Measurements from ENCODE around the gene DCLK1.

- TF ChIP-seq CTCF (IDR thresholded peaks at IDR 0.05) (no peak), POLR2A (IDR thresholded peaks at IDR 0.05; ENCODE audit: low read depth) (no peak), EP300 (IDR thresholded peaks at IDR 0.05) (no peak)
Measured at GRCh38 chr13:35926859-35927530, 204.2 kb downstream of the DCLK1 start.

Data from esophagus muscularis mucosa (tissue), 4 donors.